ENCODE results near the gene DDX10. TPM values are rescaled to one million over a fixed set of nuclear protein-coding genes. Genes with fewer than 3 reads are reported as not detected.

The DDX10 gene
- polyA plus RNA-seq, 1 donor from 2014 or later = 15.9 TPM

DNA sequence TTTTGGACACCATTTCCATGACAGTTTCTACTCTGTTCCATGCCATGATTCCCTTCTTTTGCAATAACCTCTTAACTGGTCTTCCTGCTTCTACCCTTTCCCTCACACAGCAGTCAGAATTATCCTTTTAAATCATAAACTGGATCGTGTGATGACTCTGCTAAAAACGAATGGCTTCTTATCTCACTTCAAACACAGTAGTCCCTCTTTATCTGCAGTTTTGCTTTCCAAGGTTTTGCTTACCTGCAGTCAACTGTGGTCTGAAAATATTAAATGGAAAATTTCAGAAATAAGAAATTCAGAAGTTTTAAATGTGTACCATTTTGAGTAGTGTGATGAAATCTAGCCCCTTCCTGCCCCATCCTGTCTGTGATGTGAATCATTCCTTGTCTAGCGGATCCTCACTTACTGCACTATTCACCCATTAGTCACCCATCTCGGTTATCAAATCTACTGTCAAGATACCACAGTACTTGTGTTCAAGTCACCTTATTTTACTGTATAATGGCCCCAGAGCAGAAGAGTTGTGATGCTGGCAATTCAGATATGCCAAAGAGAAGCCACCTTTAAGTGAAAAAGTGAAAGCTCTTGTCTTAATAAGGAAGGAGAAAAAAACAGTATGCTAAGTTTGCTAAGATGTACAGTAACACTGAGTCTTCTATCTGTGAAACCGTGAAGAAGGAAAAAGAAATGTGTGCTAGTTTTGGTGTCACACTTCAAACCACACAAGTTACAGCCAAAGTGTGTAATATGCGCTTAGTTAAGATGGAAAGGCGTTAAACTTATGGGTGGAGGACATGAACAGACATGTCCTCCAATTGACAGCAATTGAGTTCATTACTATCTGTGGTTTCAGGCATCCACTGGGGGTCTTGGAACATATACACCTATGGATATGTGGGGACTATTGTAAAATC is 283.0 kb downstream of the DDX10 start:
- Histone ChIP-seq H3K9me2 (ENCODE audit: insufficient read depth, low read length) (no peaks in the 10 kb centered on the region), H3K9ac (ENCODE audit: low read length) (no peak overlapping the region), H3K79me2 (replicated peaks; ENCODE audit: insufficient read depth, low read length) (no peaks in the 10 kb centered on the region), H3K36me3 (ENCODE audit: insufficient read depth, low read length) (no peaks in the 10 kb centered on the region), H3K9me3 (ENCODE audit: low read length) (no peaks in the 10 kb centered on the region), H4K20me1 (ENCODE audit: insufficient read depth) (no peaks in the 10 kb centered on the region), H3K4me3 (ENCODE audit: low read length) (no peak overlapping the region), H3K27me3 (ENCODE audit: insufficient read depth, low read depth, low read length) (no peaks in the 10 kb centered on the region), H2AFZ (ENCODE audit: low read depth, low read length) (no peak overlapping the region), H3F3A (ENCODE audit: insufficient read depth, low read length, poor library complexity, severe bottlenecking) (no peaks in the 10 kb centered on the region), H3K4me2 (ENCODE audit: low read length) (no peak overlapping the region), H3K27ac (ENCODE audit: low read length) (no peak overlapping the region)
- TF ChIP-seq, protein P1, sequence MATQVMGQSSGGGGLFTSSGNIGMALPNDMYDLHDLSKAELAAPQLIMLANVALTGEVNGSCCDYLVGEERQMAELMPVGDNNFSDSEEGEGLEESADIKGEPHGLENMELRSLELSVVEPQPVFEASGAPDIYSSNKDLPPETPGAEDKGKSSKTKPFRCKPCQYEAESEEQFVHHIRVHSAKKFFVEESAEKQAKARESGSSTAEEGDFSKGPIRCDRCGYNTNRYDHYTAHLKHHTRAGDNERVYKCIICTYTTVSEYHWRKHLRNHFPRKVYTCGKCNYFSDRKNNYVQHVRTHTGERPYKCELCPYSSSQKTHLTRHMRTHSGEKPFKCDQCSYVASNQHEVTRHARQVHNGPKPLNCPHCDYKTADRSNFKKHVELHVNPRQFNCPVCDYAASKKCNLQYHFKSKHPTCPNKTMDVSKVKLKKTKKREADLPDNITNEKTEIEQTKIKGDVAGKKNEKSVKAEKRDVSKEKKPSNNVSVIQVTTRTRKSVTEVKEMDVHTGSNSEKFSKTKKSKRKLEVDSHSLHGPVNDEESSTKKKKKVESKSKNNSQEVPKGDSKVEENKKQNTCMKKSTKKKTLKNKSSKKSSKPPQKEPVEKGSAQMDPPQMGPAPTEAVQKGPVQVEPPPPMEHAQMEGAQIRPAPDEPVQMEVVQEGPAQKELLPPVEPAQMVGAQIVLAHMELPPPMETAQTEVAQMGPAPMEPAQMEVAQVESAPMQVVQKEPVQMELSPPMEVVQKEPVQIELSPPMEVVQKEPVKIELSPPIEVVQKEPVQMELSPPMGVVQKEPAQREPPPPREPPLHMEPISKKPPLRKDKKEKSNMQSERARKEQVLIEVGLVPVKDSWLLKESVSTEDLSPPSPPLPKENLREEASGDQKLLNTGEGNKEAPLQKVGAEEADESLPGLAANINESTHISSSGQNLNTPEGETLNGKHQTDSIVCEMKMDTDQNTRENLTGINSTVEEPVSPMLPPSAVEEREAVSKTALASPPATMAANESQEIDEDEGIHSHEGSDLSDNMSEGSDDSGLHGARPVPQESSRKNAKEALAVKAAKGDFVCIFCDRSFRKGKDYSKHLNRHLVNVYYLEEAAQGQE (IDR thresholded peaks at IDR 0.05; ENCODE audit: borderline replicate concordance) = no peak
- TF ChIP-seq EP300 (conservative IDR thresholded peaks at IDR 0.05; ENCODE audit: poor library complexity, severe bottlenecking) (no peak), MXI1 (conservative IDR thresholded peaks at IDR 0.05; ENCODE audit: poor library complexity, severe bottlenecking) (no peak), TAF1 (IDR thresholded peaks at IDR 0.05; ENCODE audit: low read depth) (no peak), SMC3 (conservative IDR thresholded peaks at IDR 0.05; ENCODE audit: poor library complexity) (no peak), EZH2 (IDR thresholded peaks at IDR 0.05; ENCODE audit: borderline replicate concordance, insufficient read depth, low read length, poor library complexity, severe bottlenecking) (no peak), POLR2AphosphoS5 (IDR thresholded peaks at IDR 0.05) (no peak), RAD21 (conservative IDR thresholded peaks at IDR 0.05) (no peak)

GRCh38 chr11:108958368-108959104 is 293.7 kb downstream of the DDX10 start:
- H4K20me1 ChIP-seq (ENCODE audit: insufficient read depth) = no peaks in the 10 kb centered on the region
- H3K79me2 ChIP-seq (replicated peaks; ENCODE audit: insufficient read depth, low read length) = no peaks in the 10 kb centered on the region
- H3K9me2 ChIP-seq (ENCODE audit: insufficient read depth, low read length) = no peaks in the 10 kb centered on the region
- H3K36me3 ChIP-seq (ENCODE audit: insufficient read depth, low read length) = no peaks in the 10 kb centered on the region
- no peak overlapping the region for H3K4me3 ChIP-seq (ENCODE audit: low read length)
- no peak overlapping the region for H3K4me2 ChIP-seq (ENCODE audit: low read length)
- no peak overlapping the region for H3K9ac ChIP-seq (ENCODE audit: low read length)
- H3K9me3 ChIP-seq (ENCODE audit: low read length) = no peaks in the 10 kb centered on the region
- H3K27me3 ChIP-seq (ENCODE audit: insufficient read depth, low read depth, low read length) = no peaks in the 10 kb centered on the region
- TF ChIP-seq EP300 (conservative IDR thresholded peaks at IDR 0.05; ENCODE audit: poor library complexity, severe bottlenecking) = peak; percentile 20
- TF ChIP-seq, protein P2, sequence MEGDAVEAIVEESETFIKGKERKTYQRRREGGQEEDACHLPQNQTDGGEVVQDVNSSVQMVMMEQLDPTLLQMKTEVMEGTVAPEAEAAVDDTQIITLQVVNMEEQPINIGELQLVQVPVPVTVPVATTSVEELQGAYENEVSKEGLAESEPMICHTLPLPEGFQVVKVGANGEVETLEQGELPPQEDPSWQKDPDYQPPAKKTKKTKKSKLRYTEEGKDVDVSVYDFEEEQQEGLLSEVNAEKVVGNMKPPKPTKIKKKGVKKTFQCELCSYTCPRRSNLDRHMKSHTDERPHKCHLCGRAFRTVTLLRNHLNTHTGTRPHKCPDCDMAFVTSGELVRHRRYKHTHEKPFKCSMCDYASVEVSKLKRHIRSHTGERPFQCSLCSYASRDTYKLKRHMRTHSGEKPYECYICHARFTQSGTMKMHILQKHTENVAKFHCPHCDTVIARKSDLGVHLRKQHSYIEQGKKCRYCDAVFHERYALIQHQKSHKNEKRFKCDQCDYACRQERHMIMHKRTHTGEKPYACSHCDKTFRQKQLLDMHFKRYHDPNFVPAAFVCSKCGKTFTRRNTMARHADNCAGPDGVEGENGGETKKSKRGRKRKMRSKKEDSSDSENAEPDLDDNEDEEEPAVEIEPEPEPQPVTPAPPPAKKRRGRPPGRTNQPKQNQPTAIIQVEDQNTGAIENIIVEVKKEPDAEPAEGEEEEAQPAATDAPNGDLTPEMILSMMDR (IDR thresholded peaks at IDR 0.05; ENCODE audit: poor library complexity, severe bottlenecking) = peak; percentile 54
- TF ChIP-seq, protein P1 (IDR thresholded peaks at IDR 0.05; ENCODE audit: borderline replicate concordance) = no peak
- no peak for TF ChIP-seq MXI1 (conservative IDR thresholded peaks at IDR 0.05; ENCODE audit: poor library complexity, severe bottlenecking)
- TF ChIP-seq RAD21 (conservative IDR thresholded peaks at IDR 0.05) = peak; percentile 35
- TF ChIP-seq EZH2 (IDR thresholded peaks at IDR 0.05; ENCODE audit: borderline replicate concordance, insufficient read depth, low read length, poor library complexity, severe bottlenecking) = no peak
- no peak for TF ChIP-seq TAF1 (IDR thresholded peaks at IDR 0.05; ENCODE audit: low read depth)
- peak; percentile 15 for TF ChIP-seq SMC3 (conservative IDR thresholded peaks at IDR 0.05; ENCODE audit: poor library complexity)
- no peak for TF ChIP-seq POLR2AphosphoS5 (IDR thresholded peaks at IDR 0.05)
- H2AFZ ChIP-seq (ENCODE audit: low read depth, low read length) = no peak overlapping the region
- H3K27ac ChIP-seq (ENCODE audit: low read length) = peak overlapping the region; percentile 16
- H3F3A ChIP-seq (ENCODE audit: insufficient read depth, low read length, poor library complexity, severe bottlenecking) = no peaks in the 10 kb centered on the region
